ENCODE measurements around the gene ATRIP. TPM values are rescaled to one million over a fixed set of nuclear protein-coding genes. Genes with fewer than 3 reads are reported as not detected.

The ATRIP gene
- total and polyA plus RNA-seq, 5 donors: 3.5 to 5.2 (median 4.1) TPM

DNA sequence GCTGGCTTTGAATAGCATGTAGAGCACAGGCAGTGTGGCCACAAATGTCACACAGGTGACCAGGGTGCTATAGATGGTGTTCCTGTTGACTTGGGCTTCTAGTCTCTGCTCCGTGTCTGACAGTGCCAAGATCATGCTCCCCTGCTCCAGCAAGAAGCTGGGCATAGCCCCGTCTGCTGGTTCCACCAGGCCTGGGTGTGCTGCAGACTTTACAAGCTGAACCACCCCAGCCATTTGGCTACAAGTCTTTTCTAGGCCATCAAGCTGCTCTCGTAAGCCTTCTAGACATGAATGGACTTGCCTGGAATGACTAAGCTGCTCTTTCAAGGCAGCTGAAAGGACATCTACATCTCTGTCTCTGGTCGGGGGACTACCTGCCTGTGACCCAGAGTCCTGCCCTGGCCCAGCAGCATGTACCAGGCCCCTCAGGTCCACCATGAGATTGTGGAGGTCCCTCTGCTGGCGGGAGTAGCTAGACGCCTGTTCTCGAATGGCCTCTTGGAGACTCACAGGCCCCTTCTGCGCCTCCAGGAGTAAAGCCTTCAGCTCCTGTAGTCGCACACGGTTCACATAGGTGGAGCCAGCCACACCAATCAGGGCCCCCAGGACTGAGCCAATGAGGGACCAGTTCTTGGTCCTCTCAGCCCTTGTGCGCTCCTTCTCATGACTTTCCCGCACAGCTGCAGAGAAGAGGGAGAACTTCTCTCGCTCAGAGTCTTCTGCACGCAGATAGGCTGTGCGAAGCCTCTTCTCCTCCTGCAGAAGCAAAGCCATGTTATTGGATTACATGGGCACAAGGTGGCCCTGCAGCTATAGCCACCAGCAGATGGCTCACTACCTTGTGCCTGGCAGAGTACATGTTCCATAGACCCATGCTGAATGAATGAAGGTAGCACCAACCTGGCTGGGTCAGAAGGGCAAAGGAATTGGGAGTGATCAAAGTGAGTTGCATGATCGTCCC lies 13.8 kb upstream of the ATRIP start:
- intact Hi-C loops (cut with DNase I): loop anchor here in 1 of 4 donors (5.0 kb wide), 1 partner anchor 160 kb away; no protein-coding TSS in a partner anchor
- no peak overlapping the region for H3K4me3 ChIP-seq (ENCODE audit: low read length)

DNA sequence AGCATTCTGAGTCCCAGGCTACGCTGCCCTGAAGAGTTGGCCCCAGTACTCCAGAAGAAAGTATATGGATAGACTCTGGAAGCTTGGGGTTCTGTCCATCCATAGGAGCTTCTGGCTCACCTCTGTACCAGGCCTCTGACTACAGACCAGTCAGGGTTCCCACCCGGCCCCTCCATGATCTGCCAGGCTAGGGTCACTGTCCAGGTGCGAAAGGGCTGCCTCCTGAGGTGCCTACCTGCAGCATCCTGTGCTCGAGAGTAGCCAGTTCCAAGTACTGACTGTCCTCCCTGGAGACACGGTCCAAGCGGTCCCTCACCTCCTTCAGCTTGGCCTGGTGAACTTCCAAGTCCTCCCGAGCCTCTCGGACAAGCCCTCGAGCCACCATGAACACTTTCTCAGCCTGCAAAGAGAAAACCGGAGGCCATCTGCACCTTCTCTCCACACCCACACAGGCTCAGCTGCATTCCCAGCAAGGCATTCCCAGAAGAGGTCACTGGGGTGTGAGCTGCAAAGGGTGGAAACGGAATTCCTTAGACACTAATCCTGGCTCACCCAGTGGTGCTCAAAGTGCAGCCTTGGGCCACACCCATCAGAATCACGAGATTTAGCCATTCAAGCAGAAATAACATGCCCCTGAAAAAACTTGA lies 12.9 kb upstream of the ATRIP start:
- WGBS: 68% methylated on average over 12 of the region's 12 CpGs

More for the DNA sequence above, 13.8 kb upstream of the ATRIP start:
- DNase-seq (peak in 1 of 3 donors; percentile 27), ATAC-seq (no peak)
- no peaks in the 10 kb centered on the region for H3K9me3 ChIP-seq (ENCODE audit: control insufficient read depth, low read length)
- no peaks in the 10 kb centered on the region for H3K27me3 ChIP-seq (ENCODE audit: control insufficient read depth, insufficient read depth)
- H3K4me1 ChIP-seq (ENCODE audit: control insufficient read depth, insufficient read depth, low read length): peaks cover 1% of the 10 kb centered on the region
- H3K27ac ChIP-seq (ENCODE audit: low read length): no peak overlapping the region
- 80% methylated on average over 16 of the region's 16 CpGs for WGBS

DNA sequence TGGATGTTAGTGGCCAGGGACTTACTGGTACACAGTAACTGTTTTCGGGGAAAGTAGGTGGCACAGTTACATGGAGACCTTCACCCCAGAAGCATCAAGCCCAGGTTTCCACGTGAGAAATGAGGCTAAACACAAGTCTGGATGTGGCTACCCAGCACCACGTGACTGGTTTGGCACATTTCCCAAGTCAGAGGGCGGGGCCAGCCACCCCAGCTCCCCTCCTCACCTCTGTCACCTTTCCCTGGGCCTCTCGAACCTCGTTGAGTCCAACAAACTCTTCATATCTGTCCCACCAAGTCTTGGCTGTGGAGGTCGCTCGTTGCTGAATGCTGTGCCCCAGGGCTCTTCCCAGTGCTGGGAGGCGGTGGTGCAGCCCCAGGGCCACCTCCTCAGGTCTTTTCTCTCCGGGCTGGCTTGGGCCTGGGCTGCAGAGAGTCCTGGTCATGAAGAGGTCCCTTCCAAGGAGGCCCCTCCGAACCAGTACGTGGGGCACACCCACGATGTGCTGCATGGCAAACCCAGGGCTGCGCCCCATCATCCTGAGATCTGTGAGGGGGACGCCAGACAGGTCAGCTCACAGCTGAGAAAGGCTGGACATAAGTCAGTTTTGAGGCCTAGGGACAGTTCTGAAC lies 11.8 kb upstream of the ATRIP start:
- Histone ChIP-seq H3K9me3 (ENCODE audit: control insufficient read depth, low read length) (no peaks in the 10 kb centered on the region), H3K4me1 (ENCODE audit: control insufficient read depth, insufficient read depth, low read length) (no peaks in the 10 kb centered on the region), H3K27me3 (ENCODE audit: control insufficient read depth, insufficient read depth) (no peaks in the 10 kb centered on the region), H3K27ac (ENCODE audit: low read length) (no peak overlapping the region), H3K4me3 (ENCODE audit: low read length) (no peak overlapping the region)
- 69% methylated on average over 15 of the region's 15 CpGs for WGBS
- intact Hi-C loops (cut with DNase I): loop anchor here in 3 of 4 donors (2.0 to 5.0 kb wide), 4 partner anchors 32 to 162 kb away; no protein-coding TSS in a partner anchor
- DNase-seq (peak in 1 of 3 donors; percentile 44), ATAC-seq (no peak)

More for the DNA sequence above, 12.9 kb upstream of the ATRIP start:
- H3K27me3 ChIP-seq (ENCODE audit: control insufficient read depth, insufficient read depth): no peaks in the 10 kb centered on the region
- H3K4me1 ChIP-seq (ENCODE audit: control insufficient read depth, insufficient read depth, low read length): no peaks in the 10 kb centered on the region
- H3K9me3 ChIP-seq (ENCODE audit: control insufficient read depth, low read length): no peaks in the 10 kb centered on the region
- no peak overlapping the region for H3K27ac ChIP-seq (ENCODE audit: low read length)
- ATAC-seq (peak in 1 of 2 donors; percentile 75), DNase-seq (peak in 2 of 3 donors; percentile 42 to 64)
- no peak overlapping the region for H3K4me3 ChIP-seq (ENCODE audit: low read length)
- intact Hi-C loops (cut with DNase I): loop anchor here in 2 of 4 donors (2.0 to 5.0 kb wide), 2 partner anchors 161 kb away; no protein-coding TSS in a partner anchor

DNA sequence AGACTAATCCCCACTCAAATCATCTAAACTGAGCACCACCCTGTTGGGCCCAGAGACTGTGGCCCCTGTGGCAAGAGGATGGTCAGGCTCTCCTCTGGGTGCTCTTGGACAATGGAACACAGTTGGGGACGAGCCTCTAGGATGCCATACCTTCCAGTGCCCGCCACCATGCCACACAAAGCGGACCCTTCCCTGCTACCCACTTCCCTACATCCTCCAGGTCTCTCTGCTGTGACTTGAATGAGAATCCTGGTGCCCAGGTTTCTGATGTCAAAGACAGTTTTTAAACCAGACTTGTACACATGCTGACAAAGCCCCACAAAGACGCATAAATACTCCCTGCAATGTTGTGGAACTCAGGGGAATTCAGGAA lies 11.3 kb upstream of the ATRIP start:
- no peaks in the 10 kb centered on the region for H3K9me3 ChIP-seq (ENCODE audit: control insufficient read depth, low read length)
- no peak for DNase-seq
- ATAC-seq: no peak
- H3K27ac ChIP-seq (ENCODE audit: low read length): no peak overlapping the region
- H3K4me1 ChIP-seq (ENCODE audit: control insufficient read depth, insufficient read depth, low read length): no peaks in the 10 kb centered on the region
- H3K4me3 ChIP-seq (ENCODE audit: low read length): no peak overlapping the region
- no peaks in the 10 kb centered on the region for H3K27me3 ChIP-seq (ENCODE audit: control insufficient read depth, insufficient read depth)
- 87% methylated on average over 4 of the region's 4 CpGs for WGBS
- intact Hi-C loops (cut with DNase I): loop anchor here in 3 of 4 donors (2.0 to 5.0 kb wide), 3 partner anchors 33 to 162 kb away; no protein-coding TSS in a partner anchor

DNA sequence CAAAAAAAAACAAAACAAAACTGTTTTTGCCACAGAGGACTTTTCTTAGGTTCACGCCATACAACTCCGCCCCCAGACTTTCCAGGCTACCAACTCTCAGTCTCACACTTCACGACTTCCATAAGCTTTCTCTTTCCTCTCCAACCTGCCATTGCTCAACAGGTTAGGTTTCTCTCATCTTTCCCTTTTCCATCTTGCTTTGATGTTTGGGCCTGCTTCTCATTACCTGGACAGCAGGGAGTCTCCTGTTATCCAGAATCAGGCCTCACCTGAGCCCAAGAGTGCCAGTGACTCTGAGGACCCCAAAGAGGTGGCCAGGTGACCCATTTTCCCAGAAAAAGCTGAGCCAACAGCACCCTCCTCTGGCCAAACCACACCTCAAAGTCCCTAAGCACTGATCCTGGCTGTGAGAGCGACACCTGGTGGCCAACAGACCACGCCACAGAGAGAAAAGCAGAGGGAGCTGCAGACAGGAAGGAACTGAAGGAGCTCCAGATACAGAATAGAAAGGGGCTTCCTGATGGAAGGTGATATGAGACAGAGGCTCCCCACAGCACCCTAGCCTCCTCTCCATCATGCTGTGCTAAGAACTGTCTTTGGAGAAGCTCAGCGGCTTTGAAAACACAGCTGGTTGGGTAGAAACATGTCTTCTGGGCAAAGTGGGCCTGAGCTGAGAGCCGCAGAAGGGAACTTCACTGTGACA lies 10.6 kb upstream of the ATRIP start:
- H3K4me1 ChIP-seq (ENCODE audit: control insufficient read depth, insufficient read depth, low read length): no peaks in the 10 kb centered on the region
- 44% methylated on average over 7 of the region's 7 CpGs for WGBS
- DNase-seq (peak; percentile 81 to 92 (median 90)), ATAC-seq (peak; percentile 40 to 47)
- intact Hi-C loops (cut with DNase I): loop anchor here (1.0 to 5.0 kb wide), 5 partner anchors 34 to 163 kb away; no protein-coding TSS in a partner anchor
- no peaks in the 10 kb centered on the region for H3K27me3 ChIP-seq (ENCODE audit: control insufficient read depth, insufficient read depth)
- H3K9me3 ChIP-seq (ENCODE audit: control insufficient read depth, low read length): no peaks in the 10 kb centered on the region
- H3K27ac ChIP-seq (ENCODE audit: low read length): no peak overlapping the region
- no peak overlapping the region for H3K4me3 ChIP-seq (ENCODE audit: low read length)

DNA sequence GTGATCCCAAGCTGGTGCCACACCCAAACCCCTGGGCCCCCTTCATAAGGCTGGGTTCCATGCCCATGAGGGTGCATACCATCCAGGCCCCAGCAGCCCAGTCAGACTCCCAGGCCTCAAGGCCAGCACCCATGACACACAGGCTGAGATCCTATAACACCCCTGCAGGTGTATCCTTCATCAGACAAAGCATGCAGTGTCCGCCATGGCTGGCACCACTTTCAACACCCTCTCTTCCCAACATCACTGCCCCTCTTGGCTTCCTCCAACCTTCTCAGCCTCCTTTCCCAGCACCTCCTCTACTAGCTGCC lies 10.1 kb upstream of the ATRIP start:
- 65% methylated on average over 1 of the region's 1 CpG for WGBS
- H3K27ac ChIP-seq (ENCODE audit: low read length): no peak overlapping the region

DNA sequence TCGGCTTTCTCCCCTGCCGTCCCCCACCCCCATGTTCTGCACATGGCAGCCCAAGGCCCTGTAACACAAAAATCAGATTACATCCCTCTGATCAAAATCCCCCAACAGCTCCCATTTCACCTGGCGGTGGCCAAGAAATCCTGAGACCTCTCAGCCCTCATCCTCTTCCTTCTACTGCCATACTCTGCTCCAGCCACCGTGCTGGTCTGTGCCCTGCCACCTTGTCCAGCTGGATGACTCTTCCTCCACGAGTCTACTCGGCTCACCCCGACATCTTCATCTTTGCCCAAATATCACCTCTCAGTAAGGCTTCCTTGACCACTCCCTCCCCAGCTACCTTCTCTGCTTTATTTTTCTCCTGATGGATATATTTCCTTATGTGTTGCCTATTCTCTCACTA lies 9.7 kb upstream of the ATRIP start:
- Histone ChIP-seq H3K27me3 (ENCODE audit: control insufficient read depth, insufficient read depth) (no peaks in the 10 kb centered on the region), H3K4me1 (ENCODE audit: control insufficient read depth, insufficient read depth, low read length) (no peaks in the 10 kb centered on the region), H3K27ac (ENCODE audit: low read length) (no peak overlapping the region), H3K9me3 (ENCODE audit: control insufficient read depth, low read length) (no peaks in the 10 kb centered on the region), H3K4me3 (ENCODE audit: low read length) (no peak overlapping the region)
- 84% methylated on average over 7 of the region's 7 CpGs for WGBS
- DNase-seq: peak in 1 of 3 donors; percentile 27
- intact Hi-C loops (cut with DNase I): loop anchor here (1.0 to 5.0 kb wide), 5 partner anchors 35 to 164 kb away; no protein-coding TSS in a partner anchor
- ATAC-seq: no peak

More for the DNA sequence above, 10.1 kb upstream of the ATRIP start:
- DNase-seq: peak in 1 of 3 donors; percentile 43
- no peaks in the 10 kb centered on the region for H3K27me3 ChIP-seq (ENCODE audit: control insufficient read depth, insufficient read depth)
- no peak for ATAC-seq
- H3K9me3 ChIP-seq (ENCODE audit: control insufficient read depth, low read length): no peaks in the 10 kb centered on the region
- H3K4me3 ChIP-seq (ENCODE audit: low read length): no peak overlapping the region
- H3K4me1 ChIP-seq (ENCODE audit: control insufficient read depth, insufficient read depth, low read length): no peaks in the 10 kb centered on the region
- intact Hi-C loops (cut with DNase I): loop anchor here (1.0 to 5.0 kb wide), 5 partner anchors 34 to 164 kb away; no protein-coding TSS in a partner anchor

DNA sequence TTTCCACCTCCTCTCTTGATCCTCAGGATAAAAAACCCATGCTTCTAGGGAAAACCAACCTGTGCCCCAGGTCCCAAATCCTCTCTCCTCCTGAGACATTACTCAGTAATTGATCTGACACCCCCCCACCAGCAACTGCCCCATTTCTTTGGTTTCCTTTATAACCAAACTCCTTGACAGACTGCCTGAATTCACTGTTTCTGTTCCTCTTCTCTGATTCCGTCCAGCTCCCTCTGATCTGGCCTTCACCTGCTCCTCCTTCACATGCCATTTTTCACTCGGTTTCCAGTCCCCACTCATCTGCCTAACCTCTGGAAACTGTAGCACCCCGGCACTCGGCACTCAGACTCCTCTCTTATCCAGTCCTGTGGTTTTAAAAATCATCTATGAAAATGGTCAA lies 8.7 kb upstream of the ATRIP start:
- Histone ChIP-seq H3K9me3 (ENCODE audit: control insufficient read depth, low read length) (no peaks in the 10 kb centered on the region), H3K27me3 (ENCODE audit: control insufficient read depth, insufficient read depth) (no peaks in the 10 kb centered on the region), H3K4me3 (ENCODE audit: low read length) (no peak overlapping the region), H3K27ac (ENCODE audit: low read length) (no peak overlapping the region), H3K4me1 (ENCODE audit: control insufficient read depth, insufficient read depth, low read length) (no peaks in the 10 kb centered on the region)
- 86% methylated on average over 4 of the region's 4 CpGs for WGBS
- no peak for ATAC-seq
- intact Hi-C loops (cut with DNase I): loop anchor here in 3 of 4 donors (2.0 to 5.0 kb wide), 4 partner anchors 36 to 165 kb away; no protein-coding TSS in a partner anchor
- DNase-seq: no peak

DNA sequence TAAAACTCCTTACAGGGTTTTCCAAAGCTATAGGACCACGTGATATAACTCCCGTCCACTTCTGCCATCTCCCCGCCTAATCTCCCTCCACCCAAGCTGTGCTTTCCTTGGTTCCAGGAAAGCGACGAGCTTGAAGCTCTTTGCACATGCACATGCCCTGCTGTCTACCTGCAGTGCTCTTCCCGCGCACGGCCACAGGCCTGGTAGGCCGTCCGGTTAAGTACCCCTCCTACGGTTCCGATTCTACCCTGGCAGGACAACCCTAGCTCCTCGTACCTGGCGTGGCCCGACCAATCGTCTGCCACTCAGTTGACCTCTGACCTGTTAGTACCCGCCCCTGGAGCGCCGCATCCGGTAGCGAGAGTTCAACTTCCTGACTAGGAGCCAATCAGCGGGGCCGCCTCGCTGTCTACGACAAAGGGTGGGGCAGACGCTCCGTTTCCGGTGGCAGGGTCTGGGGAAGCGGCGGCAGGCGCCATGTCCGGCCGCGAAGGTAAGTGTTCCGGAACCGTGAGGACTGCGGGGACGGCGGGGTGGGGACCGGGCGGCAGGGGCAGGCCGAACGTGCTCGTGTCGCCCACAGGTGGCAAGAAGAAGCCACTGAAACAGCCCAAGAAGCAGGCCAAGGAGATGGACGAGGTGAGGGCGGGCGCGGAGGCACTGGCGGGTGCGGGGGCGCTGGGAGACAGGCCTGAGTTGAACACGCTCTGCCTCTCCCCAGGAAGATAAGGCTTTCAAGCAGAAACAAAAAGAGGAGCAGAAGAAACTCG lies 6.5 kb upstream of the ATRIP start, which contains the start of the genes CCDC51 and TMA7:
Gene CCDC51, minus strand, starts transcription at position 300 of the 770 bp plus-strand sequence. CDS start 4,991 bp downstream, outside the sequence.
Gene TMA7, plus strand, starts transcription at position 438 of the 770 bp plus-strand sequence. Its CDS starts 40 bp downstream, at position 478.
- intact Hi-C loops (cut with DNase I): loop anchor here in 2 of 4 donors (5.0 kb wide), 2 partner anchors 38 to 163 kb away; no protein-coding TSS in a partner anchor
- H3K27me3 ChIP-seq (ENCODE audit: control insufficient read depth, insufficient read depth): no peaks in the 10 kb centered on the region
- DNase-seq (peak; percentile 99), ATAC-seq (peak; percentile 98)
- H3K27ac ChIP-seq (ENCODE audit: low read length): peak within 1 kb of the TSS; percentile 89
- under 1% methylated on average over 54 of the region's 54 CpGs for WGBS
- H3K4me3 ChIP-seq (ENCODE audit: low read length): peak within 1 kb of the TSS; percentile 49
- no peaks in the 10 kb centered on the region for H3K4me1 ChIP-seq (ENCODE audit: control insufficient read depth, insufficient read depth, low read length)
- no peaks in the 10 kb centered on the region for H3K9me3 ChIP-seq (ENCODE audit: control insufficient read depth, low read length)
